Activated CD4-positive, CD25-positive, alpha-beta regulatory T cell treated with anti-CD3 and anti-CD28 coated beads, Interleukin-2, amount 50 U/mL, for 72 hours (primary cell): ENCODE results near the gene SERP1.
"Not testable (repeated sequence)": the region's sequence is repeated elsewhere in the genome, so short reads cannot be mapped to it uniquely, and the experiment has no call there.

ENCODE experiments used
- DNase-seq: peaks from one replicate; pipeline ENCODE4 v3.0.0; 2021

SERP1 gene

GRCh38 chr3:150538324-150539208 lies 7.7 kb downstream of the SERP1 start:
- DNase-seq, result no peak

GRCh38 chr3:150535204-150535603 lies 11.1 kb downstream of the SERP1 start:
- DNase-seq, result no peak

GRCh38 chr3:150531775-150532174 lies 14.5 kb downstream of the SERP1 start:
- no peak for DNase-seq

GRCh38 chr3:150528354-150528797 lies 17.9 kb downstream of the SERP1 start:
- no peak for DNase-seq

- no peak for DNase-seq
Observed at GRCh38 chr3:150527464-150528255, 18.6 kb downstream of the SERP1 start.

- DNase-seq, result no peak
Observed at GRCh38 chr3:150523538-150523937, 22.8 kb downstream of the SERP1 start.

GRCh38 chr3:150521463-150521862 lies 24.8 kb downstream of the SERP1 start:
- no peak for DNase-seq

GRCh38 chr3:150520408-150520807 lies 25.9 kb downstream of the SERP1 start:
- DNase-seq, result no peak

- DNase-seq, result no peak
Observed at GRCh38 chr3:150519026-150519425, 27.3 kb downstream of the SERP1 start.

- no peak for DNase-seq
Observed at GRCh38 chr3:150515210-150515609, 31.1 kb downstream of the SERP1 start.

GRCh38 chr3:150511122-150511821 lies 35.0 kb downstream of the SERP1 start:
- no peak for DNase-seq

GRCh38 chr3:150509780-150510179 lies 36.5 kb downstream of the SERP1 start:
- DNase-seq, result no peak

GRCh38 chr3:150508401-150508800 lies 37.9 kb downstream of the SERP1 start:
- no peak for DNase-seq

- no peak for DNase-seq
Observed at GRCh38 chr3:150504483-150504882, 41.8 kb downstream of the SERP1 start.

GRCh38 chr3:150503402-150504099 lies 42.7 kb downstream of the SERP1 start:
- no peak for DNase-seq

- not testable (repeated sequence) for DNase-seq
Observed at GRCh38 chr3:150500960-150501359, 45.3 kb downstream of the SERP1 start.

- no peak for DNase-seq
Observed at GRCh38 chr3:150497956-150498355, 48.3 kb downstream of the SERP1 start.

GRCh38 chr3:150495563-150496168 lies 50.6 kb downstream of the SERP1 start:
- DNase-seq, result no peak

GRCh38 chr3:150495149-150495548 lies 51.1 kb downstream of the SERP1 start:
- DNase-seq, result no peak

GRCh38 chr3:150494411-150494977 lies 51.8 kb downstream of the SERP1 start:
- DNase-seq, result no peak
